Right lobe of liver (tissue), 6 donors: Measurements from ENCODE around the gene IGF2. TPM values are rescaled to one million over a fixed set of nuclear protein-coding genes. Genes with fewer than 3 reads are reported as not detected.

Experiments used
- ATAC-seq, 4 donors: fragments of 200-7000 bp; cut with Tn5 transposase; one replicate each; pipeline ENCODE4 v1.9.1; 2020; ENCODE audit warnings: mild to moderate bottlenecking in 4 of 4, moderate library complexity in 4 of 4
- DNase-seq, 3 donors: peaks; one replicate each; pipeline ENCODE4 v3.0.0-alpha.2; 2020
- H3K27ac ChIP-seq, 3 donors: fragments of 200-600 bp; one replicate each; pipeline ENCODE4 v1.8.0; 2022
- H3K27me3 ChIP-seq, 2 donors: fragments of 200-600 bp; one replicate each; pipeline ENCODE4 v1.8.0; 2022
- H3K36me3 ChIP-seq, 4 donors: fragments of 200-600 bp; sonication (generic) in 1 of 4; one replicate each; pipeline versions ENCODE4 v1.5.1 to v1.8.0; 2017 to 2022; ENCODE audit warnings: control low read depth in 1 of 4
- H3K4me1 ChIP-seq, 4 donors: fragments of 200-600 bp; sonication (generic) in 1 of 4; one replicate each; pipeline versions ENCODE4 v1.5.1 to v1.8.0; 2017 to 2022; ENCODE audit warnings: control low read depth in 1 of 4
- H3K4me3 ChIP-seq, 3 donors: fragments of 200-600 bp; one replicate each; pipeline ENCODE4 v1.8.0; 2022
- H3K9me3 ChIP-seq, 4 donors: fragments of 200-600 bp; sonication (generic) in 1 of 4; one replicate each; pipeline versions ENCODE4 v1.5.1 to v1.8.0; 2017 to 2022; ENCODE audit warnings: control low read depth in 1 of 4
- CTCF ChIP-seq, 4 donors: fragments of 200-600 bp in 3 of 4; fragments of 450-650 bp in 1 of 4; IDR thresholded peaks; one replicate each; pipeline versions ENCODE4 v1.5.1 to v1.8.0; 2016 to 2022; ENCODE audit warnings: antibody characterized with exemption in 4 of 4, mild to moderate bottlenecking in 2 of 4
- POLR2A ChIP-seq: fragments of 450-650 bp; IDR thresholded peaks from one replicate; pipeline ENCODE4 v1.6.1; 2017; ENCODE audit warnings: antibody characterized with exemption, mild to moderate bottlenecking
- WGBS: methylation state at CpG from one replicate; pipeline ENCODE4 v1.1.6; 2018; ENCODE audit warnings: low coverage, low lambda C conversion rate; ENCODE audit not compliant: insufficient coverage; ENCODE audit errors: missing lambda C conversion rate; 5-methylcytosine and 5-hydroxymethylcytosine counted together
- intact Hi-C, 2 donors: fragments of 100-400 bp; cut with DNase I; formaldehyde crosslinking; loops; one replicate each; pipeline versions ENCODE4 v1.11.2 to v1.14.1; 2022
- total RNA-seq, 6 experiments: library from RNA; depleted of rRNA in 2 of 6; stranded (reverse); fragments of >200 nt in 2 of 6; fragmentation: NEBNext Ultra II Directional in 3 of 6; extraction: Animal tissue kit (Norgen Biotek cat#: 25700) in 3 of 6; gene quantifications; one replicate each; pipeline versions ENCODE4 v1.1.0 to v1.2.4, GENCODE V29; 2016 to 2023
- donor health status: DM: no; HTN: yes; CAD: no.
- donor health status: DM: no; HTN: no; CAD: no.
- donor health status: DM: no; HTN: no; CAD: no.
- donor health status: DM: no; HTN: yes; CAD: no.
- donor health status: DM: no; HTN: yes; CAD: no.

IGF2 gene
- total RNA-seq, 6 experiments from 2014 or later = 86.6 to 289 (median 177) TPM

GRCh38 chr11:2140411-2141400 is 1.5 kb upstream of the IGF2 start:
- Histone ChIP-seq H3K4me3 (no peak overlapping the region), H3K27ac (no peak overlapping the region), H3K27me3 (no peaks in the 10 kb centered on the region), H3K9me3 (no peaks in the 10 kb centered on the region), H3K36me3 (peaks cover 0 to 8% (median 2%) of the 10 kb centered on the region in 4 donors), H3K4me1 (peaks cover 0 to 18% (median 5%) of the 10 kb centered on the region in 4 donors)
- TF ChIP-seq CTCF (IDR thresholded peaks at IDR 0.05) (no peak), POLR2A (no peak)
- DNase-seq (peak in 2 of 3 donors; percentile 14 to 46), ATAC-seq (no peak)
- WGBS = 54% methylated on average over 72 of the region's 102 CpGs
- intact Hi-C loops = loop anchor here in 1 of 2 donors (10.0 kb wide), 1 partner anchor 266 kb away; no protein-coding TSS in a partner anchor

- Histone ChIP-seq H3K27me3 (no peaks in the 10 kb centered on the region), H3K36me3 (peaks cover 0 to 14% (median 3%) of the 10 kb centered on the region in 4 donors), H3K27ac (no peak overlapping the region), H3K4me3 (no peak overlapping the region), H3K9me3 (no peaks in the 10 kb centered on the region), H3K4me1 (peaks cover 0 to 27% (median 5%) of the 10 kb centered on the region in 4 donors)
- intact Hi-C loops = loop anchor here in 1 of 2 donors (10.0 kb wide), 1 partner anchor 265 kb away; no protein-coding TSS in a partner anchor
- DNase-seq (peak in 2 of 3 donors; percentile 20 to 50), ATAC-seq (no peak)
- no CpG with 5 or more reads among the region's 57 CpGs for WGBS
- no peak for TF ChIP-seq CTCF (IDR thresholded peaks at IDR 0.05)
- no peak for TF ChIP-seq POLR2A
Measured at GRCh38 chr11:2139621-2140337, 590 bp upstream of the IGF2 start.

DNA sequence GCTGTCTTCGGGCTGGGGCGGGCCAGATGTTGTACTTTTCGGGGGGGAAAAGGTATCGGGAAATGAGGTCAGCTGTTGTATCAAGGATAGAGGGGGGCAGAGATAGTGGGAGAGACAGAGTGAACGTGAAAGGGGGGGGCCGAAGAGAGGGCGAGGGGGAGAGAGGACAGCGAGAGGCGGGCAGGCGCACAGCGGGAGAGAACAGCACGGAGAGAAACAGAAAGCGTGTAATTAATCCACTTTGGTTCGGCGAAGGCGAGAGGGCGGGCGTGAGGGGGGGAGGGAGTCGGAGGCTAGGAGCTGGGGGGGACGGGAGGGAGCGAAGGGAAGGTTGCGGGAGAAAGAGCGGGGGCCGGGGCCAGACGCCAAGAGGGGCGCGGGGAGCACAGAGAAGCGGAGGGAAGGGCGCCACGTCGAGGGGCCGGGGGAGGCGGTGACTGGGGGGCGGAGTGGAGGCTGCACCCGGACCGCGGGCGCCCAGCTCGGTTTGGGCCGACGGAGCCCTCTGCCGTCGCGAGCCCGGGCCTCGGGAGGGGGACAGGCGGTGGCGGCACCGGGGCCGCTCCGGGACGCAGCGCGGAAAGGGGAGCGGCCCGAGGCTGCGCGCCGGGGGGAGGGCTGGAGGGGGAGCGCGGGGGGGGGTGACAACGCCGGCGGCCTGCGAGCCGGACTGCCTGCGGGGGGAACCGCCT is 612 bp downstream of the IGF2 start:
- peaks cover 0 to 35% (median 5%) of the 10 kb centered on the region in 4 donors for H3K4me1 ChIP-seq
- TF ChIP-seq CTCF (IDR thresholded peaks at IDR 0.05) = no peak
- no peak for TF ChIP-seq POLR2A
- intact Hi-C loops = no loop called here
- H3K9me3 ChIP-seq = no peaks in the 10 kb centered on the region
- ATAC-seq (peak in 1 of 4 donors; percentile 7), DNase-seq (peak in 2 of 3 donors; percentile 18 to 51)
- H3K27me3 ChIP-seq = no peaks in the 10 kb centered on the region
- WGBS = 8% methylated on average over 34 of the region's 68 CpGs
- H3K36me3 ChIP-seq = peaks cover 0 to 26% (median 8%) of the 10 kb centered on the region in 4 donors
- H3K4me3 ChIP-seq = no peak overlapping the region
- no peak overlapping the region for H3K27ac ChIP-seq

DNA sequence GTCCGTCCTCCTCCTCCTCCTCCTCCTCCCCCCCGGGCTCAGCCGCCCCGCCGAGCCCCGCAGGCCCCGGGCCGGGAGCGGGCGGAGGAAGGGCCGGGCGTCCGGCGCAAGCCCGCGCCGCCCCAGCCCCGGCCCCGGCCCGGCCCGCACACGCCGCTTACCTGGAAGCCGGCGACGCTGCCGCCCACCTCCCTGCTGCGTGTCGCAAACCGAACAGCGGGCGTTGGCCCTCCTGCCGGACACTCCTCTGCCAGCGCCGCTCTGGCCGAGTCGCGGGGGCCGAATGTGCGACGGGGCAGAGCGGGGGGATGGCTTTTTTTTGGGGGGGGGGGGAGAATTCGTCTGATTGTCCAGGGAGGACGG is 1.1 kb downstream of the IGF2 start:
- TF ChIP-seq POLR2A (no peak), CTCF (IDR thresholded peaks at IDR 0.05) (no peak)
- Histone ChIP-seq H3K4me3 (no peak overlapping the region), H3K27ac (no peak overlapping the region), H3K9me3 (no peaks in the 10 kb centered on the region), H3K36me3 (peaks cover 0 to 31% (median 10%) of the 10 kb centered on the region in 4 donors), H3K27me3 (no peaks in the 10 kb centered on the region), H3K4me1 (peaks cover 0 to 35% (median 5%) of the 10 kb centered on the region in 4 donors)
- WGBS = 24% methylated on average over 27 of the region's 44 CpGs
- ATAC-seq = no peak
- intact Hi-C loops = no loop called here
- peak in 2 of 3 donors; percentile 23 to 47 for DNase-seq
